GM23338 (cell line): Measurements from ENCODE around the gene GIGYF2. TPM values are rescaled to one million over a fixed set of nuclear protein-coding genes. Genes with fewer than 3 reads are reported as not detected.

ENCODE experiments used
- ATAC-seq: fragments of 200-7000 bp; cut with Tn5 transposase; 3 replicates; pipeline ENCODE4 v1.9.1; 2020
- DNase-seq: peaks from one replicate; pipeline ENCODE4 v3.0.0-alpha.2; 2015; ENCODE audit warnings: low spot score
- H2AFZ ChIP-seq: fragments of 200-600 bp; sonication (generic); 2 replicates; pipeline ENCODE4 v1.8.0; 2016; ENCODE audit warnings: antibody characterized with exemption, mild to moderate bottlenecking, moderate library complexity
- H3F3A ChIP-seq: fragments of 200-600 bp; sonication (generic); replicated peaks from 2 replicates; pipeline ENCODE4 v1.8.0; 2017; ENCODE audit warnings: antibody characterized with exemption, mixed run types, low read depth
- H3K27ac ChIP-seq: fragments of 200-600 bp; sonication (generic); 2 replicates; pipeline ENCODE4 v1.6.1; 2016; ENCODE audit warnings: low read depth
- H3K27me3 ChIP-seq: fragments of 200-600 bp; sonication (generic); 2 replicates; pipeline ENCODE4 v1.8.0; 2016; ENCODE audit warnings: mild to moderate bottlenecking, mixed run types, moderate library complexity; ENCODE audit not compliant: insufficient read depth
- H3K36me3 ChIP-seq: fragments of 200-600 bp; sonication (generic); 2 replicates; pipeline ENCODE4 v1.8.0; 2016; ENCODE audit warnings: mild to moderate bottlenecking; ENCODE audit not compliant: insufficient read depth
- H3K4me1 ChIP-seq: fragments of 200-600 bp; sonication (generic); 2 replicates; pipeline ENCODE4 v1.8.0; 2016; ENCODE audit warnings: mild to moderate bottlenecking, moderate library complexity; ENCODE audit not compliant: insufficient read depth
- H3K4me2 ChIP-seq: fragments of 200-600 bp; sonication (generic); 2 replicates; pipeline ENCODE4 v1.7.1; 2017; ENCODE audit warnings: mixed run types
- H3K4me3 ChIP-seq: fragments of 200-600 bp; sonication (generic); 2 replicates; pipeline ENCODE4 v1.6.1; 2016; ENCODE audit warnings: mixed run types
- H3K79me2 ChIP-seq: fragments of 200-600 bp; sonication (generic); replicated peaks from 2 replicates; pipeline ENCODE4 v1.8.0; 2017; ENCODE audit warnings: mild to moderate bottlenecking; ENCODE audit not compliant: insufficient read depth
- H3K9me2 ChIP-seq: fragments of 200-600 bp; sonication (generic); 2 replicates; pipeline ENCODE4 v1.8.0; 2017; ENCODE audit not compliant: insufficient read depth
- H4K20me1 ChIP-seq: fragments of 200-600 bp; sonication (generic); replicated peaks from 2 replicates; pipeline ENCODE4 v1.8.0; 2017; ENCODE audit warnings: mild to moderate bottlenecking; ENCODE audit not compliant: insufficient read depth
- H3K27ac Mint-ChIP-seq: 2 replicates; pipeline ENCODE4 v1.8.0; 2020; ENCODE audit warnings: inconsistent platforms, mild to moderate bottlenecking, moderate library complexity, mixed read lengths
- H3K27me3 Mint-ChIP-seq: 3 replicates; pipeline ENCODE4 v1.8.0; 2022; ENCODE audit warnings: low read depth, mild to moderate bottlenecking, moderate library complexity, mixed read lengths, inconsistent platforms; ENCODE audit not compliant: insufficient read depth, poor library complexity
- H3K36me3 Mint-ChIP-seq: 3 replicates; pipeline ENCODE4 v1.8.0; 2021; ENCODE audit warnings: low read depth, mild to moderate bottlenecking, inconsistent platforms, moderate library complexity, mixed read lengths
- H3K4me1 Mint-ChIP-seq: 3 replicates; pipeline ENCODE4 v1.8.0; 2020; ENCODE audit warnings: mild to moderate bottlenecking, inconsistent platforms, mixed read lengths
- H3K4me3 Mint-ChIP-seq: 3 replicates; pipeline ENCODE4 v1.8.0; 2021; ENCODE audit warnings: moderate library complexity, mild to moderate bottlenecking, inconsistent platforms, mixed read lengths
- H3K9me3 Mint-ChIP-seq: 3 replicates; pipeline ENCODE4 v1.8.0; 2020; ENCODE audit warnings: moderate library complexity, mild to moderate bottlenecking, inconsistent platforms, mixed read lengths
- CREB1 ChIP-seq: fragments of 250-450 bp; sonication (Bioruptor Pico); IDR thresholded peaks from 2 replicates; pipeline ENCODE4 v1.5.0; 2020; ENCODE audit warnings: low read depth, mild to moderate bottlenecking, moderate library complexity
- CTCF ChIP-seq, 2 experiments: fragments of 200-600 bp in 1 of 2; sonication (generic) in 1 of 2; conservative IDR thresholded peaks; 2 replicates each; pipeline versions ENCODE4 v1.5.1 to v1.6.1; 2016 to 2017; ENCODE audit warnings: antibody characterized with exemption in 2 of 2, low read depth in 2 of 2, mild to moderate bottlenecking in 2 of 2, moderate library complexity in 1 of 2
- ETS1 ChIP-seq: IDR thresholded peaks from 2 replicates; pipeline ENCODE4 v1.6.1; 2016; ENCODE audit warnings: antibody characterized with exemption
- POLR2AphosphoS5 ChIP-seq: IDR thresholded peaks from 2 replicates; pipeline ENCODE4 v1.6.1; 2016; ENCODE audit warnings: antibody characterized with exemption, low read depth
- STAT1 ChIP-seq: IDR thresholded peaks from one replicate; pipeline ENCODE4 v1.6.1; 2016; ENCODE audit warnings: antibody characterized with exemption; ENCODE audit not compliant: unreplicated experiment
- ZNF114 ChIP-seq: fragments of 250-450 bp; sonication (Bioruptor Pico); IDR thresholded peaks from 2 replicates; pipeline ENCODE4 v1.5.0; 2020; ENCODE audit warnings: mild to moderate bottlenecking, moderate library complexity
- ZNF331 ChIP-seq: fragments of 250-450 bp; sonication (Bioruptor Pico); IDR thresholded peaks from 2 replicates; pipeline ENCODE4 v1.5.0; 2020; ENCODE audit warnings: low read depth, mild to moderate bottlenecking, moderate library complexity
- ZNF462 ChIP-seq: fragments of 250-450 bp; sonication (Bioruptor Pico); IDR thresholded peaks from 2 replicates; pipeline ENCODE4 v1.5.0; 2020; ENCODE audit warnings: mild to moderate bottlenecking, moderate library complexity
- polyA plus RNA-seq: library from polyadenylated mRNA; unstranded; fragments of >200 nt; fragmentation: Nextera tagmentation; extraction: Ambion mirVana; gene quantifications from 2 replicates; pipeline ENCODE4 v1.2.1, GENCODE V29; 2016
- total RNA-seq: library from RNA; depleted of rRNA; stranded (reverse); fragments of >200 nt; shearing (Covaris generic); gene quantifications from 2 replicates; pipeline ENCODE4 v1.2.3, GENCODE V29; 2014

Gene GIGYF2
- total and polyA plus RNA-seq, 2 experiments from 2014 or later, result 48.9 to 104 TPM

- H4K20me1 ChIP-seq, result no peaks in the 10 kb centered on the region
- DNase-seq (no peak), ATAC-seq (no peak)
- no peaks in the 10 kb centered on the region for H3K36me3 ChIP-seq
- H3K9me2 ChIP-seq, result no peaks in the 10 kb centered on the region
- no peak overlapping the region for H2AFZ ChIP-seq
- peaks cover 1% of the 10 kb centered on the region for H3K4me1 Mint-ChIP-seq
- H3K27me3 Mint-ChIP-seq, result peaks cover 9% of the 10 kb centered on the region
- H3K9me3 Mint-ChIP-seq, result no peaks in the 10 kb centered on the region
- H3K4me3 ChIP-seq, result no peak overlapping the region
- H3K27ac ChIP-seq, result no peak overlapping the region
- no peaks in the 10 kb centered on the region for H3K79me2 ChIP-seq
- H3K27ac Mint-ChIP-seq, result no peak overlapping the region
- H3K4me1 ChIP-seq, result no peaks in the 10 kb centered on the region; the same call in 1 of the 2 replicates
- H3K4me3 Mint-ChIP-seq, result no peak overlapping the region
- no peak overlapping the region for H3K4me2 ChIP-seq
- peaks cover 15% of the 10 kb centered on the region for H3K27me3 ChIP-seq
- no peaks in the 10 kb centered on the region for H3K36me3 Mint-ChIP-seq
- TF ChIP-seq CTCF (conservative IDR thresholded peaks at IDR 0.05; ENCODE audit: low read depth in 2 of 2) (peak in 1 of 2 experiments; percentile 28; a peak in 1 of 4 replicates), POLR2AphosphoS5 (no peak), STAT1 (no peak)
- no peaks in the 10 kb centered on the region for H3F3A ChIP-seq
Observed at GRCh38 chr2:232882085-232882484, 185.0 kb downstream of the GIGYF2 start.

GRCh38 chr2:232882505-232883115 is 185.5 kb downstream of the GIGYF2 start:
- H3K9me2 ChIP-seq, result no peaks in the 10 kb centered on the region
- H3K4me1 Mint-ChIP-seq, result peaks cover 6% of the 10 kb centered on the region
- H3K36me3 Mint-ChIP-seq, result no peaks in the 10 kb centered on the region
- H3K27ac ChIP-seq, result no peak overlapping the region
- no peak overlapping the region for H3K27ac Mint-ChIP-seq
- no peaks in the 10 kb centered on the region for H4K20me1 ChIP-seq
- no peaks in the 10 kb centered on the region for H3K9me3 Mint-ChIP-seq
- no peak overlapping the region for H3K4me3 Mint-ChIP-seq
- peaks cover 10% of the 10 kb centered on the region for H3K27me3 ChIP-seq
- no peak overlapping the region for H3K4me2 ChIP-seq
- DNase-seq, result no peak
- H3F3A ChIP-seq, result no peaks in the 10 kb centered on the region
- H3K27me3 Mint-ChIP-seq, result peaks cover 7% of the 10 kb centered on the region
- 0 out of 2 replicates have a peak, but pooled peaks cover under 1% of the 10 kb centered on the region for H3K4me1 ChIP-seq
- no peak overlapping the region for H2AFZ ChIP-seq
- no peaks in the 10 kb centered on the region for H3K36me3 ChIP-seq
- ATAC-seq, result no peak
- no peak overlapping the region for H3K4me3 ChIP-seq
- H3K79me2 ChIP-seq, result no peaks in the 10 kb centered on the region
- TF ChIP-seq CREB1 (no peak), ETS1 (no peak), ZNF462 (no peak), ZNF114 (CRISPR knock-in tag) (no peak), CTCF (conservative IDR thresholded peaks at IDR 0.05; ENCODE audit: low read depth in 2 of 2) (no peak), ZNF331 (CRISPR knock-in tag) (no peak), POLR2AphosphoS5 (no peak)
